H1 (cell line): Measurements from ENCODE around the gene AMOTL2. TPM values are rescaled to one million over a fixed set of nuclear protein-coding genes. Genes with fewer than 3 reads are reported as not detected.

Experiments used
- CTCF ChIA-PET: fragments of 300-600 bp; sonication (Branson Sonifier 250); formaldehyde crosslinking; loops from one replicate; lab custom pipeline; 2021; ENCODE audit not compliant: partially characterized antibody; lab: Charles Lee
- POLR2A ChIA-PET: fragments of 300-600 bp; sonication (Branson Sonifier 250); formaldehyde crosslinking; loops from one replicate; lab custom pipeline; 2021; ENCODE audit warnings: inconsistent platforms; ENCODE audit not compliant: partially characterized antibody; lab: Charles Lee
- DNase-seq, 2 experiments: peaks; one replicate each; pipeline versions ENCODE4 v3.0.0 to v3.0.0-alpha.2; 2010 to 2022; ENCODE audit warnings: low spot score in 2 of 2, low read depth in 1 of 2, mixed read lengths in 1 of 2
- FAIRE-seq: peaks from 2 replicates; lab custom pipeline; 2011; peaks lifted over from hg19 to GRCh38; lab: Jason Lieb, UNC
- H2AFZ ChIP-seq: 2 replicates; pipeline ENCODE4 v1.8.1; 2012; ENCODE audit warnings: low read length, inconsistent platforms
- H2AK5ac ChIP-seq: 2 replicates; pipeline ENCODE4 v1.6.1; 2013; ENCODE audit warnings: low read depth, low read length
- H2BK120ac ChIP-seq: replicated peaks from 2 replicates; pipeline ENCODE3; 2013; ENCODE audit warnings: low read depth, low read length, inconsistent platforms
- H2BK12ac ChIP-seq: 2 replicates; pipeline ENCODE4 v1.6.1; 2013; ENCODE audit warnings: low read depth, low read length
- H2BK15ac ChIP-seq: 2 replicates; pipeline ENCODE4 v1.6.1; 2013; ENCODE audit warnings: low read length
- H2BK20ac ChIP-seq: 2 replicates; pipeline ENCODE4 v1.6.1; 2013; ENCODE audit warnings: low read length
- H2BK5ac ChIP-seq: 2 replicates; pipeline ENCODE4 v1.6.1; 2013; ENCODE audit warnings: low read depth, low read length
- H3K14ac ChIP-seq: 2 replicates; pipeline ENCODE4 v1.6.1; 2013; ENCODE audit warnings: inconsistent platforms; ENCODE audit not compliant: insufficient read length
- H3K18ac ChIP-seq: 2 replicates; pipeline ENCODE4 v1.6.1; 2013; ENCODE audit warnings: low read length; ENCODE audit errors: extremely low read depth
- H3K23ac ChIP-seq: 2 replicates; pipeline ENCODE4 v1.6.1; 2013; ENCODE audit warnings: inconsistent platforms; ENCODE audit not compliant: insufficient read length
- H3K23me2 ChIP-seq: 2 replicates; pipeline ENCODE4 v1.6.1; 2013; ENCODE audit warnings: low read depth, low read length
- H3K27ac ChIP-seq: 2 replicates; pipeline ENCODE4 v1.6.1; 2011; ENCODE audit warnings: low read depth, low read length, inconsistent platforms
- H3K27me3 ChIP-seq, 4 experiments: replicated peaks in 1 of 4; 1 replicate in 1 of 4; 2 replicates in 3 of 4; pipeline versions ENCODE4 v1.6.1 to v1.8.1; 2011 to 2013; ENCODE audit warnings: low read length in 3 of 4, mild to moderate bottlenecking in 3 of 4, inconsistent platforms in 2 of 4, mixed read lengths in 2 of 4, moderate library complexity in 1 of 4; ENCODE audit not compliant: control insufficient read depth in 3 of 4, insufficient read depth in 3 of 4; ENCODE audit errors: extremely low read depth in 1 of 4
- H3K36me3 ChIP-seq, 4 experiments: 2 replicates each; pipeline versions ENCODE4 v1.6.1 to v1.8.1; 2011 to 2013; ENCODE audit warnings: mild to moderate bottlenecking in 4 of 4, low read length in 3 of 4, moderate library complexity in 2 of 4, control low read depth in 1 of 4, inconsistent platforms in 1 of 4; ENCODE audit not compliant: insufficient read depth in 4 of 4, control insufficient read depth in 2 of 4
- H3K4ac ChIP-seq: replicated peaks from 2 replicates; pipeline ENCODE3; 2013; ENCODE audit warnings: low read length, low read depth, mixed read lengths, inconsistent platforms; ENCODE audit not compliant: insufficient read length
- H3K4me1 ChIP-seq, 4 experiments: replicated peaks in 1 of 4; 1 replicate in 1 of 4; 2 replicates in 3 of 4; pipeline versions ENCODE4 v1.6.1 to v1.8.1; 2011 to 2013; ENCODE audit warnings: low read length in 3 of 4, inconsistent platforms in 2 of 4, mixed read lengths in 1 of 4; ENCODE audit not compliant: insufficient read depth in 4 of 4, control insufficient read depth in 3 of 4
- H3K4me2 ChIP-seq, 2 experiments: 2 replicates each; pipeline versions ENCODE4 v1.6.1 to v1.8.1; 2011 to 2013; ENCODE audit warnings: low read depth in 2 of 2, low read length in 2 of 2, control low read depth in 1 of 2, inconsistent platforms in 1 of 2, mild to moderate bottlenecking in 1 of 2; ENCODE audit not compliant: insufficient read depth in 1 of 2
- H3K4me3 ChIP-seq, 4 experiments: fragments of 200-600, 300-600 bp in 1 of 4; sonication (generic), shearing (Covaris generic), sonication (Bioruptor Twin) in 1 of 4; 2 replicates each; pipeline versions ENCODE4 v1.5.1 to v1.8.1; 2011 to 2016; ENCODE audit warnings: low read length in 4 of 4, low read depth in 3 of 4, control low read depth in 2 of 4, inconsistent platforms in 2 of 4, mild to moderate bottlenecking in 2 of 4, mixed read lengths in 1 of 4, moderate library complexity in 1 of 4; ENCODE audit not compliant: insufficient read depth in 2 of 4; ENCODE audit errors: extremely low read depth in 1 of 4
- H3K56ac ChIP-seq: replicated peaks from 2 replicates; pipeline ENCODE3; 2013; ENCODE audit warnings: low read depth, mild to moderate bottlenecking, mixed read lengths, low read length, inconsistent platforms; ENCODE audit not compliant: insufficient read length
- H3K79me1 ChIP-seq: 2 replicates; pipeline ENCODE4 v1.6.1; 2013; ENCODE audit warnings: low read depth, low read length, control low read depth
- H3K79me2 ChIP-seq, 2 experiments: 2 replicates each; pipeline versions ENCODE4 v1.6.1 to v1.8.1; 2012 to 2013; ENCODE audit warnings: low read length in 2 of 2, mild to moderate bottlenecking in 2 of 2, inconsistent platforms in 1 of 2; ENCODE audit not compliant: insufficient read depth in 2 of 2, control insufficient read depth in 1 of 2
- H3K9ac ChIP-seq, 4 experiments: replicated peaks in 1 of 4; 1 replicate in 1 of 4; 2 replicates in 3 of 4; pipeline versions ENCODE4 v1.6.1 to v1.8.1; 2011 to 2013; ENCODE audit warnings: low read depth in 3 of 4, low read length in 3 of 4, control low read depth in 2 of 4, mild to moderate bottlenecking in 2 of 4, moderate library complexity in 2 of 4, inconsistent platforms in 1 of 4; ENCODE audit errors: extremely low read depth in 1 of 4
- H3K9me3 ChIP-seq, 2 experiments: 2 replicates each; pipeline versions ENCODE4 v1.6.1 to v1.8.1; 2012 to 2013; ENCODE audit warnings: mild to moderate bottlenecking in 2 of 2, moderate library complexity in 2 of 2, control low read depth in 1 of 2, inconsistent platforms in 1 of 2, low read depth in 1 of 2, low read length in 1 of 2, mixed read lengths in 1 of 2; ENCODE audit not compliant: insufficient read depth in 2 of 2
- H4K20me1 ChIP-seq, 2 experiments: replicated peaks in 1 of 2; 2 replicates each; pipeline versions ENCODE3 to v1.8.1; 2011 to 2013; ENCODE audit warnings: inconsistent platforms in 2 of 2, low read length in 2 of 2, mild to moderate bottlenecking in 1 of 2; ENCODE audit not compliant: insufficient read depth in 2 of 2, control insufficient read depth in 1 of 2
- H4K5ac ChIP-seq: 2 replicates; pipeline ENCODE4 v1.6.1; 2013; ENCODE audit warnings: low read length, low read depth, mixed read lengths, inconsistent platforms; ENCODE audit not compliant: insufficient read length
- H4K8ac ChIP-seq: 2 replicates; pipeline ENCODE4 v1.8.0; 2013; ENCODE audit warnings: mild to moderate bottlenecking, moderate library complexity, low read length, inconsistent platforms; ENCODE audit not compliant: insufficient read depth; ENCODE audit errors: extremely low read depth
- H4K91ac ChIP-seq: replicated peaks from 2 replicates; pipeline ENCODE3; 2013; ENCODE audit warnings: low read length, mixed read lengths, inconsistent platforms; ENCODE audit not compliant: insufficient read length
- BACH1 ChIP-seq: IDR thresholded peaks from 2 replicates; pipeline ENCODE4 v1.6.1; 2012; ENCODE audit warnings: low read length, improper control_type of control experiment
- CHD2 ChIP-seq: IDR thresholded peaks from 2 replicates; pipeline ENCODE4 v1.6.1; 2012; ENCODE audit warnings: low read length, improper control_type of control experiment
- CTBP2 ChIP-seq: IDR thresholded peaks from 2 replicates; pipeline ENCODE4 v1.7.0; 2011; ENCODE audit warnings: borderline replicate concordance, mild to moderate bottlenecking, moderate library complexity, mixed read lengths, low read length; ENCODE audit not compliant: insufficient read depth, insufficient read length
- GTF2F1 ChIP-seq: IDR thresholded peaks from 2 replicates; pipeline ENCODE4 v1.6.1; 2012; ENCODE audit warnings: low read depth, low read length, improper control_type of control experiment, borderline replicate concordance
- KDM4A ChIP-seq: IDR thresholded peaks from one replicate; pipeline ENCODE4 v1.7.1; 2012; ENCODE audit warnings: low read depth, mild to moderate bottlenecking, moderate library complexity, low read length, inconsistent platforms; ENCODE audit not compliant: severe bottlenecking
- KDM5A ChIP-seq: fragments of 200-600 bp; IDR thresholded peaks from 2 replicates; pipeline ENCODE4 v1.7.1; 2012; ENCODE audit warnings: mild to moderate bottlenecking, low read length, inconsistent platforms, mixed read lengths
- NANOG ChIP-seq: IDR thresholded peaks from 2 replicates; pipeline ENCODE4 v1.6.1; 2011; ENCODE audit warnings: low read length, low read depth, mild to moderate bottlenecking, inconsistent platforms; ENCODE audit not compliant: insufficient read depth, poor library complexity, severe bottlenecking
- PHF8 ChIP-seq: fragments of 200-600 bp; sonication (generic); conservative IDR thresholded peaks from 2 replicates; pipeline ENCODE4 v1.7.1; 2012; ENCODE audit warnings: low read depth, mild to moderate bottlenecking, inconsistent platforms, low read length, moderate library complexity
- POU5F1 ChIP-seq: IDR thresholded peaks from 2 replicates; pipeline ENCODE4 v1.6.1; 2011; ENCODE audit warnings: low read depth, mild to moderate bottlenecking, low read length, moderate library complexity
- RFX5 ChIP-seq: IDR thresholded peaks from 2 replicates; pipeline ENCODE4 v1.6.1; 2011; ENCODE audit warnings: low read depth, low read length, improper control_type of control experiment, borderline replicate concordance
- SUZ12 ChIP-seq: fragments of 200-600 bp; sonication (generic); IDR thresholded peaks from 2 replicates; pipeline ENCODE4 v1.6.1; 2012; ENCODE audit warnings: mild to moderate bottlenecking, inconsistent platforms, low read length, moderate library complexity, mixed read lengths
- USF2 ChIP-seq: IDR thresholded peaks from 2 replicates; pipeline ENCODE4 v1.6.1; 2011; ENCODE audit warnings: low read length, improper control_type of control experiment
- WGBS, 2 experiments: shearing (Covaris generic) in 1 of 2; methylation state at CpG; one replicate each; pipeline versions ENCODE4 v1.1.6 to v1.1.7; 2013 to 2015; ENCODE audit warnings: low lambda C conversion rate in 2 of 2, mixed read lengths in 2 of 2, inconsistent platforms in 1 of 2, low coverage in 1 of 2, missing lambda C conversion rate in 1 of 2; ENCODE audit not compliant: insufficient replicate concordance in 2 of 2, insufficient coverage in 1 of 2, insufficient read length in 1 of 2; ENCODE audit errors: extremely low coverage in 1 of 2, missing lambda C conversion rate in 1 of 2; 5-methylcytosine and 5-hydroxymethylcytosine counted together
- polyA plus RNA-seq, 7 experiments: library from polyadenylated mRNA; depleted of rRNA in 3 of 7; stranded (reverse) in 5 of 7; unstranded in 2 of 7; fragments of >200 nt in 5 of 7; fragments of 200-250 nt in 2 of 7; gene quantifications; 1 replicate in 5 of 7; 2 replicates in 1 of 7; 4 replicates in 1 of 7; pipeline versions ENCODE4 v1.2.1 to v1.2.3, GENCODE V29; 2011 to 2013; ENCODE audit warnings: missing spikeins in 2 of 7, mixed read lengths in 2 of 7
- total RNA-seq: library from RNA; stranded (reverse); fragmentation: NEBNext Ultra II Directional; extraction: Animal tissue kit (Norgen Biotek cat#: 25700); gene quantifications from 2 replicates; pipeline ENCODE4 v1.2.1, GENCODE V29; 2021

The AMOTL2 gene
- total and polyA plus RNA-seq, 2 of the 8 experiments (the other 6 are each of a cell fraction or from before 2014, with no cell fraction given) = 19.0 to 63.7 TPM

- no peak overlapping the region for H3K27ac ChIP-seq
- no peak overlapping the region for H4K8ac ChIP-seq
- 71% methylated on average over 3 of the region's 3 CpGs; no CpG with 5 or more reads in 1 of the 2 experiments for WGBS, 2 experiments
- H4K5ac ChIP-seq = no peak overlapping the region
- no peaks in the 10 kb centered on the region for H3K36me3 ChIP-seq
- no peaks in the 10 kb centered on the region for H3K9me3 ChIP-seq
- H4K91ac ChIP-seq = no peak overlapping the region
- H3K18ac ChIP-seq = 0 out of 2 replicates have a peak overlapping the region, but pooled peaks have one; percentile 40
- H3K9ac ChIP-seq = no peak overlapping the region
- H3K4me3 ChIP-seq = no peak overlapping the region
- H3K56ac ChIP-seq = no peak overlapping the region
- ChIA-PET CTCF (interaction anchor here (0.6 to 14.7 kb wide), 31 partner anchors 10 to 108 kb away, joined by 3 to 144 read pairs (median 4); no protein-coding TSS in a partner anchor), POLR2A (interaction anchor here (1.1 to 45.2 kb wide), 3 partner anchors 9 to 67 kb away, joined by 3 to 1731 read pairs (median 804); no protein-coding TSS in a partner anchor)
- H2AFZ ChIP-seq = no peak overlapping the region
- H2BK5ac ChIP-seq = no peak overlapping the region; the same call in 1 of the 2 replicates
- H2AK5ac ChIP-seq = no peak overlapping the region
- H2BK15ac ChIP-seq = no peak overlapping the region
- H3K4ac ChIP-seq = no peak overlapping the region
- H2BK120ac ChIP-seq = no peak overlapping the region
- H3K23me2 ChIP-seq = peaks cover 16% of the 10 kb centered on the region; the same call in 1 of the 2 replicates
- H3K4me1 ChIP-seq = peaks cover 15 to 35% (median 25%) of the 10 kb centered on the region in 4 experiments
- H3K27me3 ChIP-seq = peaks cover 7 to 37% (median 23%) of the 10 kb centered on the region in 4 experiments
- no peak overlapping the region for H3K14ac ChIP-seq
- no peaks in the 10 kb centered on the region for H3K79me1 ChIP-seq
- H2BK20ac ChIP-seq = no peak overlapping the region
- no peak overlapping the region for H3K4me2 ChIP-seq
- FAIRE-seq (no peak), DNase-seq (peak in 1 of 2 experiments; percentile 39)
- peaks cover 1 to 4% of the 10 kb centered on the region in 2 experiments for H4K20me1 ChIP-seq
- H3K79me2 ChIP-seq = peaks cover 0 to 6% of the 10 kb centered on the region in 2 experiments; a peak in 2 of 4 replicates
- H2BK12ac ChIP-seq = 0 out of 2 replicates have a peak overlapping the region, but pooled peaks have one; percentile 72
- H3K23ac ChIP-seq = no peak overlapping the region
- TF ChIP-seq CTBP2 (no peak), CHD2 (no peak), SUZ12 (no peak), POU5F1 (no peak), NANOG (no peak), GTF2F1 (no peak), USF2 (no peak), KDM5A (no peak), PHF8 (no peak), BACH1 (no peak), RFX5 (no peak), KDM4A (no peak)
Observed at GRCh38 chr3:134377896-134378295, 3.6 kb upstream of the AMOTL2 start.
